Activated CD8-positive, alpha-beta memory T cell treated with anti-CD3 and anti-CD28 coated beads, Interleukin-2, amount 10 ng/mL, durations not matched to agents 7 days and 5 days (primary cell): ENCODE data around the gene NGLY1. TPM values are rescaled to one million over a fixed set of nuclear protein-coding genes. Genes with fewer than 3 reads are reported as not detected.

Experiments used
- ATAC-seq: fragments of 150-1000 bp; cut with Tn5 transposase; one replicate; pipeline ENCODE4 v1.10.0; 2021; ENCODE audit warnings: moderate library complexity
- CTCF ChIA-PET: fragments of 350-600 bp; sonication (Branson Sonifier 250); formaldehyde crosslinking; loops from one replicate; lab custom pipeline; 2021; ENCODE audit warnings: antibody characterized with exemption; lab: Charles Lee
- DNase-seq: peaks from one replicate; pipeline ENCODE4 v3.0.0-alpha.2; 2020
- H3K27ac Mint-ChIP-seq: one replicate; pipeline ENCODE4 v1.8.0; 2021; ENCODE audit warnings: mild to moderate bottlenecking, mixed read lengths
- H3K27me3 Mint-ChIP-seq: one replicate; pipeline ENCODE4 v1.8.0; 2021; ENCODE audit warnings: mixed read lengths
- H3K36me3 Mint-ChIP-seq: one replicate; pipeline ENCODE4 v1.8.0; 2021; ENCODE audit warnings: mild to moderate bottlenecking, mixed read lengths
- H3K4me1 Mint-ChIP-seq: one replicate; pipeline ENCODE4 v1.8.0; 2021; ENCODE audit warnings: mixed read lengths
- H3K4me3 Mint-ChIP-seq: one replicate; pipeline ENCODE4 v1.8.0; 2021; ENCODE audit warnings: mild to moderate bottlenecking, moderate library complexity, mixed read lengths
- H3K9me3 Mint-ChIP-seq: one replicate; pipeline ENCODE4 v1.8.0; 2022; ENCODE audit warnings: low read depth, mixed read lengths
- total RNA-seq, 2 experiments: library from RNA; stranded (reverse); gene quantifications; one replicate each; pipeline ENCODE4 v1.2.3, GENCODE V29; 2021

NGLY1 gene
- total RNA-seq, 2 experiments from 2014 or later = 41.2 to 70.0 TPM

DNA sequence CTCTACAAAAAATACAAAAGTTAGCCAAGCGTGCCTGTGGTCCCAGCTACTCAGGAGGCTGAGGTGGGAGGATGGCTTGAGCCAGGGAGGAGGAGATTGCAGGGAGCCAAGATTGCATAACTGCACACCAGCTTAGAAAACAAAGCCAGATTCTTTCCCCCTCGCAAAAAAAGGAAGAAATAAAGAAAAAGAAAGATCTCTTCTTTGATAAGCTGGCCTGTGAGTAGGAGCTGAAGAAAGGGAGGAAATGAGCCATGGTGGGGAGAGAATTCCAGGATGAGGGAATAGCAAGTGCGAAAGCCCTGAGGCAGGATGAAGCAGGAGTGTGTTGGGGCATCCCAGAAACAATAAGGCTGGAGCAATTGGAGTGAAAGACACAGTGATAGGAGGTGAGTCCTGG, 94.0 kb downstream of the NGLY1 start:
- CTCF ChIA-PET = no interaction called here
- Mint-ChIP-seq H3K9me3 (peaks cover 3% of the 10 kb centered on the region), H3K4me1 (no peaks in the 10 kb centered on the region), H3K4me3 (no peak overlapping the region), H3K27ac (no peak overlapping the region), H3K27me3 (peaks cover 19% of the 10 kb centered on the region), H3K36me3 (no peaks in the 10 kb centered on the region)
- ATAC-seq (no peak), DNase-seq (no peak)

DNA sequence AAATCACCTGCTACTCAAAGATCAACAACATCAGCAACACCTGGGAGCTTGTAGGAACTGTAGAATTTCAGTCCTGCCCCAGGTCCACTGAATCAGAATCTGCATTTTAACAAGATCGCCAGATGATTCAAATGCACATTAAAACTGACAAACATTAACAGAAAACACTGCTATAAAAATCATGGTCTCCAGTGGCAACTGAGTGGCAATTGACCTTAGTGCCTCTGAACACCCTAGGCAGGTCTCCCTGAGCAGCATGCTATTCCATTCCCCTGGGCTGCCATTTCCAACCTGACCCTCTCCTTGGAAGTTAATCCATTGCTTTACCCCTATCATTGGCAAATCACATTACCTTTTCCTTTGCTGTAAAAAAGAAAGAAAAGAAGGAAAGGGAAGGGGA, 95.5 kb downstream of the NGLY1 start:
- no peak for ATAC-seq
- CTCF ChIA-PET = no interaction called here

DNA sequence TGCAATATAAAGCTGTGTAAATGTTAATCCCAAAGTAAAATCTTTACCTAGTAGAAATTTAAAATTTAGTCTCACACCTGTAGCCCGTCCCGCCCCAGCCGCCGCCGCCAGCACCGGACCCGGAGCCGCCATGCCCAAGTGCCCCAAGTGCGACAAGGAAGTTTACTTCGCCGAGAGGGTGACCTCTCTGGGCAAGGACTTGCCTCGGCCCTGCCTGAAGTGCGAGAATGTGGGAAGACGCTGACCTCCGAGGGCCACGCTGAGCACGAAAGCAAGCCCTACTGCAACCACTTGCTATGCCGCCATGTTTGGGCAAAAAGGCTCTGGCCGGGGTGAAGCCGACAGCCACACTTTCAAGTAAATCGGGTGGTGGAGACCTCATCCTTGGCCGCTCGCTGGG, 96.5 kb downstream of the NGLY1 start:
- CTCF ChIA-PET = no interaction called here
- Mint-ChIP-seq H3K4me3 (no peak overlapping the region), H3K4me1 (no peaks in the 10 kb centered on the region), H3K27ac (no peak overlapping the region), H3K27me3 (peaks cover 14% of the 10 kb centered on the region), H3K9me3 (no peaks in the 10 kb centered on the region), H3K36me3 (no peaks in the 10 kb centered on the region)
- ATAC-seq (no peak), DNase-seq (no peak)

More for the DNA sequence above, 95.5 kb downstream of the NGLY1 start:
- no peaks in the 10 kb centered on the region for H3K9me3 Mint-ChIP-seq
- H3K27me3 Mint-ChIP-seq = peaks cover 16% of the 10 kb centered on the region
- no peaks in the 10 kb centered on the region for H3K4me1 Mint-ChIP-seq
- H3K27ac Mint-ChIP-seq = no peak overlapping the region
- H3K36me3 Mint-ChIP-seq = no peaks in the 10 kb centered on the region
- H3K4me3 Mint-ChIP-seq = no peak overlapping the region
- no peak for DNase-seq

DNA sequence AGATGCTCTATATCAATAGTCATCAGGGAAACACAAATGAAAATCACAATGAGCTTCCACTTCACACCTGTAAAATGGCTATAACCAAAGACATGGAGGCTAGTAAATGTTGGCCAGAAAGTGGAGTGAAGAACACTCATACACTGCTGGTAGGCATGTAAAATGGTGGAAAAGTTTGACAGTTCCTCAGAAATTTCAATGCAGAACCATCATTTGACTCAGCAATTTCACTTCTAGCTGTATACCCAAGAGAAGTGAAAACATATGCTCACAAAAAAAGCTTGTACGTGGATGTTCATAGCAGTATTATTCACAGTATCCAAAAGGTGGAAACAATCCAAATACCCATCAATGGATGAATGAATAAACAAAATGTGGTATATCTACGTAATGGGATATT, 99.4 kb downstream of the NGLY1 start:
- no peak overlapping the region for H3K4me3 Mint-ChIP-seq
- no peaks in the 10 kb centered on the region for H3K9me3 Mint-ChIP-seq
- no peaks in the 10 kb centered on the region for H3K4me1 Mint-ChIP-seq
- H3K36me3 Mint-ChIP-seq = no peaks in the 10 kb centered on the region
- CTCF ChIA-PET = interaction anchor here (1.0 kb wide), 1 partner anchor 78 kb away, joined by 3 read pairs; no protein-coding TSS in a partner anchor
- ATAC-seq (no peak), DNase-seq (no peak)
- peaks cover 11% of the 10 kb centered on the region for H3K27me3 Mint-ChIP-seq
- no peak overlapping the region for H3K27ac Mint-ChIP-seq

DNA sequence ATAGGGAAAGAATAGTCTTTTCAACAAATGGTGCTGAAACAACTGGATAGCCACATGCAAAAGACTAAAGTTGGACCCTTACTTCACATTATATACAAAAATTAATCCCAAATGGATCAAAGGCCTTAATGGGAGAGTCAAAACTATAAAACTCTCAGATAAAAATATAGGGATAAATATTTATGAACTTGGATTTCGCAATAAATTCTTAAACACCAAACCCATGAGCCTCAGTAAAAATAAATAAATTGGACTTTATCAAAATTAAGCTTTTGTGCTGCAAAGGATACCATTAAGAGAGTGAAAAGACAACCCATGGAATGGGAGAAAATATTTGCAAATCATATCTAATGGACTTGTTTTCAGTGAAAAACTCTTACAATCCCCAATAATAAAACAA, 99.8 kb downstream of the NGLY1 start:
- H3K27me3 Mint-ChIP-seq = peaks cover 10% of the 10 kb centered on the region
- no peak overlapping the region for H3K27ac Mint-ChIP-seq
- DNase-seq = no peak
- no peak overlapping the region for H3K4me3 Mint-ChIP-seq
- CTCF ChIA-PET = no interaction called here
- H3K4me1 Mint-ChIP-seq = no peaks in the 10 kb centered on the region
- no peaks in the 10 kb centered on the region for H3K9me3 Mint-ChIP-seq
- no peak for ATAC-seq
- H3K36me3 Mint-ChIP-seq = no peaks in the 10 kb centered on the region

DNA sequence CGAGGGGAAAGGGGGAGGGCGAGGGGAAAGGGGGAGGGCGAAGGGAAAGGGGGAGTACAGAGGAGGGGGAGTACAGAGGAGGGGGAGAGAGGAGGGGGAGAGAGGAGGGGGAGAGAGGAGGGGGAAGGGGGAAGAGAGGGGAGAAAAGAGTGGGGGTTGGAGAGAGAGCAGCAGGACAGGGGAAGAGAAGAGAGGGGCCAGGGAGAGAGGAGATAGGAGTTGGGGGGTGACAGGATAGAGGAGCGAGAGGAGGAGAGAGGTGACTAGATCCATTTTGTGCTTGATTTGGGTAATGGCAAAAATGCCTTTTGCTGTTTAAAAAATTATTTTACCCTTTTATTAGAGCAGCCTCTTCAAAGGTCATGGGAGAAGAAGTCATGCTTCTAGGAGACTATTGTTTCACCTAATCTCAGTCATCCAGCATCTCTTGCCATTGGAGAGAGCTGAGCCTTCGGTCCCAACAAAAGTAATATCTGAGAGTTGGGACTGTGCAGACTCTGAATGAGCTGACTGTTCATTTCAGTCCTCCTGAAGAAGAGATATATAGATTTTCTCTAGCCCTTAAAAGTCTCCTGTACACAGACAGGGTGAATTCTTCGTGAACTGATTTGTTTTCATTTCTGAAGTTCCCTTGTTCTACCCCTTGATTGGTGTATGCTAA, 103.5 kb downstream of the NGLY1 start:
- no peaks in the 10 kb centered on the region for H3K9me3 Mint-ChIP-seq
- CTCF ChIA-PET = no interaction called here
- no peak overlapping the region for H3K27ac Mint-ChIP-seq
- H3K27me3 Mint-ChIP-seq = peaks cover 6% of the 10 kb centered on the region
- ATAC-seq (no peak), DNase-seq (no peak)
- H3K36me3 Mint-ChIP-seq = no peaks in the 10 kb centered on the region
- no peaks in the 10 kb centered on the region for H3K4me1 Mint-ChIP-seq
- no peak overlapping the region for H3K4me3 Mint-ChIP-seq

DNA sequence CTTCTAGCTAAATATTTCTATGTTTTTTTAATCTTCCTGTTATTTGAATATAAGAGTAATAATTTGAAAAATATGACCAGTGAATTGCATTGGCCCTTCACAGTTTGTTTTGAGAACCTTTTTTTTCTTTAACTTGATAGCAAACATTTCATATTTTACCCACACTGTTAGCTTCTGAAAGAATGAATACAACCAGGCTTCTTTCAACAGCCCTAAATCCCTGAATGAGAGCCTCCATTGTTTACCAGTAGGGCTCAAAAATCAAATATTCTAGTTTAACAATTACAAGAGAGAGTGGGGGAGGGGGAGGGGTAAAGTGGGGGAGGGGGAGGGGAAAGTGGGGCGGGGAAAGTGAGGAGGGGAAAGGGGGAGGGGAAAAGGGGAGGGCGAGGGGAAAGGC, 104.1 kb downstream of the NGLY1 start:
- H3K4me3 Mint-ChIP-seq = no peak overlapping the region
- H3K36me3 Mint-ChIP-seq = no peaks in the 10 kb centered on the region
- ATAC-seq (no peak), DNase-seq (no peak)
- H3K27me3 Mint-ChIP-seq = peaks cover 6% of the 10 kb centered on the region
- CTCF ChIA-PET = no interaction called here
- no peaks in the 10 kb centered on the region for H3K9me3 Mint-ChIP-seq
- H3K4me1 Mint-ChIP-seq = no peaks in the 10 kb centered on the region
- H3K27ac Mint-ChIP-seq = no peak overlapping the region

DNA sequence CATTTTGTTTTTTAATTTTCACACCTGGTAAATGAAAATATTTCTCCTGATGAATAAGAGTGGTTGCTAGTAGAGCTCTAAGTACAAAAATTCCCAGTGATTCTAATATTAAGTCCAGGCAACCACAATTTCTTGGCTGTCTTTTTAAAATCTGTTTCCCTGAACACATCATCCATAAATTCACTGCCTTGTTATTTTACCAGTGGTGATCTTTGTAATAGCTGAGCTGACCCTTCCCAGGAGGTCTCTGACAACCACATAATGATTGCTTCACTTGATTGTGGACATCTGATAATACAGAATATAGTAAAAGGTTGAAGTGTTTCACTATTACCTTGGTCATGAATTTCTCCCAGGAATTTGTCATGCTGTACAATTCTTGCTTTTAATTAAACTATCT, 104.7 kb downstream of the NGLY1 start:
- H3K27ac Mint-ChIP-seq = no peak overlapping the region
- H3K9me3 Mint-ChIP-seq = no peaks in the 10 kb centered on the region
- no peaks in the 10 kb centered on the region for H3K4me1 Mint-ChIP-seq
- no peak overlapping the region for H3K4me3 Mint-ChIP-seq
- no peak for DNase-seq
- ATAC-seq = no peak
- no peaks in the 10 kb centered on the region for H3K36me3 Mint-ChIP-seq
- H3K27me3 Mint-ChIP-seq = peaks cover 6% of the 10 kb centered on the region
- CTCF ChIA-PET = no interaction called here

DNA sequence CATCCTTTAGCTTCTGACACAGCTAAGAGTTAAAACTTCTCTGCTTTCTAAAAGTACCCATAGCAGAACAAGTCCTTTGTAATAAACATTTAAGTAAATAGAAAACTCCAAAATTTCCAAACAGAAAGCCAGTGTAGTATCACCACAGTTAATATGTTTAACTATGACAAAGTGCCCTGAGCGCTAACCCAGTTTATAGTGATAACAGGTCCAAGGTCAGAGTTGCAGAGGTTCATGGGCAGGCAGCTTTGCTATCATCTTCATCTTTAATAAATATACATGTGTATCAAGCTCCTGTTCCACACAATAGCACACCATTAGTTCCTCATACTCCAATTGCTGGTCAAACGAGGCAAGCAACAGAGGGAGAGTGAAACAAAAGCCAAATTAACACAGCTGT, 106.1 kb downstream of the NGLY1 start:
- peaks cover 6% of the 10 kb centered on the region for H3K27me3 Mint-ChIP-seq
- DNase-seq = no peak
- no peak for ATAC-seq
- CTCF ChIA-PET = no interaction called here
- no peak overlapping the region for H3K27ac Mint-ChIP-seq
- no peak overlapping the region for H3K4me3 Mint-ChIP-seq
- H3K36me3 Mint-ChIP-seq = peaks cover 4% of the 10 kb centered on the region
- no peaks in the 10 kb centered on the region for H3K4me1 Mint-ChIP-seq
- no peaks in the 10 kb centered on the region for H3K9me3 Mint-ChIP-seq

DNA sequence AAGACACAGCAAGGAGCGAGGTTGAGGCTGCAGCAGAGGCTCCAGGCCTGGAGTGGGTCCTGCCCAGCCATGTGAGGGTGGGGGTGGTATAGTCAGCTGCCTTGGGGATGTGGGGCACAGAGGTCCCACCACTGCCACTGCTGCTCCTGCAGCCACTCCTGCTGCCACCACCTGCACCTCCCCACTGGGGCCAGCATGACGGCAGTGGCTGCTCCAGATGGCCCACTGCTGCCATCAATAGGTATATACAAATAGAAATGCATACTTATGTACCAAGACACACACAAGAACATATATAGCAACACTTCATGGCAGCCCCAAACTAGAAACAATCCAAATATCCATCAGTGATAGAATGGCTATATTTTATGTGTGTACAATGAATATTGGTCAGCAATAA, 108.6 kb downstream of the NGLY1 start:
- ATAC-seq (no peak), DNase-seq (no peak)
- Mint-ChIP-seq H3K4me1 (no peaks in the 10 kb centered on the region), H3K27ac (no peak overlapping the region), H3K36me3 (peaks cover 4% of the 10 kb centered on the region), H3K9me3 (no peaks in the 10 kb centered on the region), H3K27me3 (peaks cover 6% of the 10 kb centered on the region), H3K4me3 (no peak overlapping the region)
- CTCF ChIA-PET = no interaction called here

DNA sequence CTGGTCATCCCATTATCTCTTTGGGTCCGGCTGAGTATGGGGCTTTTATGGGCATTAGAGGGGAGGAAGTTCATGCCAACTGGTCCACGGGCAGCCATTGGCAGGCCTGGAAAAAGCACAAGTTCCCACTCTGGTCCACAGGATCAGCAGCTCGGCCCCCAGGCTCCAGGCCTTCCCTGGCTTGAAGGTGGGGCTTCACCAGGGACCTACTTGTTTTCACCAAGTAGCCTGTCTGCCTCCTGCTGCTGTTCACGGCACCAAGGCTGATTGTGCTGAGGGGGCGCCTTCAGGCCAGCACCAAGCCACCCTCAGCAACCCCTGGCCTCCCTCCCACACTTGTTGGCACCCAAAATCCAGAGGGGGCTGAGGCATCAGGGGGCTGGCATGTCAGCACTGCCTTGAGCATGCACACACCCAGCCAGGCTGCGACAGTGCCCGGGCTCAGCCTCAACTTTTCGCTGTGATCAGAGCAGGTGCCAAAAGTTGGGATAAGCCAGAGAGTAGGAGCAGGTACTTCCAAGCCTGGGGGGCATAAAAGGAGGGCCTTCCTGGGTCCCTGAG, 109.4 kb downstream of the NGLY1 start:
- no peak overlapping the region for H3K4me3 Mint-ChIP-seq
- H3K27me3 Mint-ChIP-seq = peaks cover 6% of the 10 kb centered on the region
- DNase-seq = no peak
- peaks cover 5% of the 10 kb centered on the region for H3K36me3 Mint-ChIP-seq
- no peak for ATAC-seq
- no peaks in the 10 kb centered on the region for H3K4me1 Mint-ChIP-seq
- no peaks in the 10 kb centered on the region for H3K9me3 Mint-ChIP-seq
- no peak overlapping the region for H3K27ac Mint-ChIP-seq
- CTCF ChIA-PET = interaction anchor here (1.2 kb wide), 2 partner anchors 13 to 25 kb away, joined by 3 read pairs; no protein-coding TSS in a partner anchor

Other genes starting within 250 kb of the NGLY1 start
- 100 to 1,000 TPM; 107 to 128 TPM for gene TOP2B, start 118.5 kb downstream of the NGLY1 start, total RNA-seq
- gene OXSM, start 6.6 kb upstream of the NGLY1 start, total RNA-seq = 10 to 100 TPM; 10.7 to 12.0 TPM